ENCODE data around the gene MARCKS. TPM values are rescaled to one million over a fixed set of nuclear protein-coding genes. Genes with fewer than 3 reads are reported as not detected.

The MARCKS gene
- total RNA-seq, 2 donors from 2014 or later = 228 to 242 TPM

DNA sequence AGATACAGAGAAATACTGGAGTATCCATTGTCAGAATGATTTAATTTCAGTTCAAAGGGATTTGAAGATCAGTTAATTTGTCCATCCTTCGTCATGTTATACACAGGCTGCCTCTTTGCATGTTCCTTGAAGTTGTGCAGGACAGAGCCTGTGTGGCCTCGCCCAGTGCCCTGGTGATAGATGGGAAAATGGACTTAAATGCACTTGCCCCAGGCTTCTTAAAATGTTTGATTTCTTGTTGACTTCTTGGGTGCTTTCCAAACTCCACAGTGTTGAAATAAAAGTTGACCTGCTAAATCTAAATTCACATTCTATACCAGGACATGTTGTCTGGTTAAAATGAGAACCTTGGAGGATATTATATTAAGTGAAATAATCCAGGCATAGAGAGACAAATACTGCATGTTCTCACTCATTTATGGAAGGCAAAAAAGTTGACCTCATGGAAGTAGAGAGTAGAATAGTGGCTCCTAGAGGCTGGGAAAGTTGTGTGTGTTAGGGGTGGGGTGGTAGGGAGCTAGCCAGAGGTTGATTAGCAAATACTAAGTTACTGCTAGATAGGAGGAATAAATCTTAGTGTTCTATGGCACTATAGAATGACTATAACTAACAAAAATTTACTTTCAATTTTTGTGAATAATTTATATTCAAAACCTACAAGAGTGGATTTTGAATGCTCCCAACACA is 25.3 kb downstream of the MARCKS start:
- TF ChIP-seq, protein P1, sequence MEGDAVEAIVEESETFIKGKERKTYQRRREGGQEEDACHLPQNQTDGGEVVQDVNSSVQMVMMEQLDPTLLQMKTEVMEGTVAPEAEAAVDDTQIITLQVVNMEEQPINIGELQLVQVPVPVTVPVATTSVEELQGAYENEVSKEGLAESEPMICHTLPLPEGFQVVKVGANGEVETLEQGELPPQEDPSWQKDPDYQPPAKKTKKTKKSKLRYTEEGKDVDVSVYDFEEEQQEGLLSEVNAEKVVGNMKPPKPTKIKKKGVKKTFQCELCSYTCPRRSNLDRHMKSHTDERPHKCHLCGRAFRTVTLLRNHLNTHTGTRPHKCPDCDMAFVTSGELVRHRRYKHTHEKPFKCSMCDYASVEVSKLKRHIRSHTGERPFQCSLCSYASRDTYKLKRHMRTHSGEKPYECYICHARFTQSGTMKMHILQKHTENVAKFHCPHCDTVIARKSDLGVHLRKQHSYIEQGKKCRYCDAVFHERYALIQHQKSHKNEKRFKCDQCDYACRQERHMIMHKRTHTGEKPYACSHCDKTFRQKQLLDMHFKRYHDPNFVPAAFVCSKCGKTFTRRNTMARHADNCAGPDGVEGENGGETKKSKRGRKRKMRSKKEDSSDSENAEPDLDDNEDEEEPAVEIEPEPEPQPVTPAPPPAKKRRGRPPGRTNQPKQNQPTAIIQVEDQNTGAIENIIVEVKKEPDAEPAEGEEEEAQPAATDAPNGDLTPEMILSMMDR (IDR thresholded peaks at IDR 0.05) = no peak
- H3K4me3 ChIP-seq = no peak overlapping the region
- H3K36me3 ChIP-seq = no peaks in the 10 kb centered on the region
- no peaks in the 10 kb centered on the region for H3K9me3 ChIP-seq
- H3K27ac ChIP-seq = no peak overlapping the region
- no peak overlapping the region for H3K9ac ChIP-seq (ENCODE audit: low read depth in 2 of 2, low read length in 2 of 2)
- no peaks in the 10 kb centered on the region for H3K27me3 ChIP-seq
- intact Hi-C loops (cut with DNase I) = loop anchor here (10.0 kb wide), 1 partner anchor 478 kb away; no protein-coding TSS in a partner anchor
- no peaks in the 10 kb centered on the region for H3K4me1 ChIP-seq
- DNase-seq = no peak

DNA sequence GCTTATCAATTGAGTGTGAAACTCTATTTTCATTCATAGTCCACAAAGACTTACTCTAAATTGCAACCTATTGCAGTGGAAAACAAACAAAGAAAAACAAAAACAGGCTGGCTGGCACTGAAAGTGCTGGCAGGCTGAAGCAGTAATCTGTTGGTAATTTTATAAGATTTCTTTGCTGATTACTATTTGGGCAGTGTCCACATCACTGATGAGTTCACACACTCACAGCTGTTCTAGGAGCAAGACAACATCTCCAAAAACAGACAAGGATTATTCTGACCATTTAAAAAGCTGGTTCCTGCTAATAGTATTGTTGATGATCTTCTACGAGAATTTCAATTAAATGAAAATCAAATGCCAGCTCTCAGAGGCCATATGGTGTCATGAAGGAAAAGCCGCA is 26.9 kb downstream of the MARCKS start:
- intact Hi-C loops (cut with DNase I) = loop anchor here (10.0 kb wide), 1 partner anchor 479 kb away; no protein-coding TSS in a partner anchor

DNA sequence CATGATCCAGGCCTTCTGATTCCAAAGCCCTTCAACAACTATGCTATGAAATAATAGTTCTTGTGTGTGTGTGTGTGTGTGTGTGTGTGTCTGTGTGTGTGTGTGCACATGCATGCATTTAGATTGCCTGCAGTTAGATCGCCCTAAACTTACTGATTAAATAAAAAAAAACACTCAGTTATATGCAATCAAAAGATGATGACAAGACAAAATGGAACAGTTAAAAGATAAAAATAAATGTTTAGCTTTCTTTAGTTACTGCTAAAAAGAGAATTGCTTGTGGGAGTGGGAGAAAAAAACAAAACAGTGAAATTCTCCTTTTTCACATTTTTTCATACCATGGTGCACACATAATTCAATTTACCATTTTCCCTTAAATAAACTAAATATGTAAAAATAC is 29.4 kb downstream of the MARCKS start:
- Histone ChIP-seq H3K9me3 (no peaks in the 10 kb centered on the region), H3K4me1 (no peaks in the 10 kb centered on the region), H3K27ac (no peak overlapping the region), H3K4me3 (no peak overlapping the region), H3K9ac (ENCODE audit: low read depth in 2 of 2, low read length in 2 of 2) (no peak overlapping the region), H3K36me3 (no peaks in the 10 kb centered on the region), H3K27me3 (no peaks in the 10 kb centered on the region)
- no peak for DNase-seq
- TF ChIP-seq, protein P1 (IDR thresholded peaks at IDR 0.05) = no peak
- intact Hi-C loops (cut with DNase I) = loop anchor here (10.0 kb wide), 1 partner anchor 482 kb away; no protein-coding TSS in a partner anchor

More for the DNA sequence above, 26.9 kb downstream of the MARCKS start:
- Histone ChIP-seq H3K27ac (no peak overlapping the region), H3K36me3 (no peaks in the 10 kb centered on the region), H3K4me3 (no peak overlapping the region), H3K9ac (ENCODE audit: low read depth in 2 of 2, low read length in 2 of 2) (no peak overlapping the region), H3K4me1 (no peaks in the 10 kb centered on the region), H3K27me3 (no peaks in the 10 kb centered on the region), H3K9me3 (no peaks in the 10 kb centered on the region)
- DNase-seq = no peak
- TF ChIP-seq, protein P1 (IDR thresholded peaks at IDR 0.05) = no peak

DNA sequence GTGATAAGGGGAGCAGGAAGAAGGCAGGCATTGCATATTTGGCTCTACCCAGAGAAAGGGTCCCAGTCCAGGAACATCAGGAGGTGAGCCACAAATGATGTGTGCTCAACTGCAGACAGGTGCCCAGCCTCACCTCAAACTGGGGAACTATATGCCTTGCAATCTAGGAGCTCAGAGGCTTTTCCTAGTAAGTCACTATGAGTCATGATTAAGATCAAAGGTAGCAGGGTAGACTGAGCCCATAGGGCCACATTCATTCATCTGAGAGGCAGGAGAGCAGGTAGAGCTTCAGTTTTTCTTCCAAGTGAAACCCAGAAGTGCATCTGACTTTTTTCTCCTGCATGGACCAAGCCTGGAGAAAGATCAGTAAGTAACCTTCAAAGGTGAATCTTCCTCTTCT is 31.3 kb downstream of the MARCKS start:
- Histone ChIP-seq H3K9ac (ENCODE audit: low read depth in 2 of 2, low read length in 2 of 2) (no peak overlapping the region), H3K4me1 (no peaks in the 10 kb centered on the region), H3K9me3 (no peaks in the 10 kb centered on the region), H3K27ac (no peak overlapping the region), H3K27me3 (no peaks in the 10 kb centered on the region), H3K4me3 (no peak overlapping the region), H3K36me3 (no peaks in the 10 kb centered on the region)
- intact Hi-C loops (cut with DNase I) = loop anchor here (10.0 kb wide), 1 partner anchor 484 kb away; no protein-coding TSS in a partner anchor
- TF ChIP-seq, protein P1 (IDR thresholded peaks at IDR 0.05) = no peak
- no peak for DNase-seq

DNA sequence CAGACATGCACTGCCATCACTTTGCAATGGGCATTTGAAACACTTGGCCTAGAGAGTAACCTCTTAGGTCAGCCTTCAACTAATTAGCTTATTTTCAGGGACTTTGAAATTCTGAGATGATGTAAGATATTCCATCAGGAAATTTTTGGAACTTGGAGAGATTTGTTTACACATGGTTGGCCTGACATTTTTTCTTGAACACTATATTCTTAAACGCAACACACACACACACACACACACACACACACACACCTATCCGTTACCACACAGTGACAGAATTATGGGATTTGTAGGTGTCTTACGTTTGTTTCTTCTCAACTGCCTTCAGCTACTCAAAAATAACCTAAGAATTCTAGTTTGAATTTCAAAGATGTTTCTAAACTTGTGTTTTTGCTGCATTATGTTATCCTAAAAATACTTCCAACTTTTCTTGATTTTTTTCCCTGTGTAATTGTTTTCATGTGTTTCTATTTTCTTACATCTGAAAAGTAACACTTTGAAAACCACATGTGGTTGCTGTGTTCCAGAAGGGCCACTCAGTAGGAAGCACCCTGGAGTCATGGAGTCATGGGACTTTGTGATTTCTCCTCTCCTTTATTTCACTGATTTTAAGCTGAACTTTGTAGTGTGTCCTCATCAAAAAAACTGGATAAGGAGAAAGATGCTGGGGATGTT is 31.9 kb downstream of the MARCKS start:
- DNase-seq = no peak
- no peaks in the 10 kb centered on the region for H3K27me3 ChIP-seq
- no peak overlapping the region for H3K27ac ChIP-seq
- no peaks in the 10 kb centered on the region for H3K9me3 ChIP-seq
- H3K9ac ChIP-seq (ENCODE audit: low read depth in 2 of 2, low read length in 2 of 2) = no peak overlapping the region
- TF ChIP-seq, protein P1 (IDR thresholded peaks at IDR 0.05) = no peak
- no peaks in the 10 kb centered on the region for H3K36me3 ChIP-seq
- intact Hi-C loops (cut with DNase I) = loop anchor here (10.0 kb wide), 1 partner anchor 484 kb away; no protein-coding TSS in a partner anchor
- H3K4me1 ChIP-seq = no peaks in the 10 kb centered on the region
- H3K4me3 ChIP-seq = no peak overlapping the region

All from colonic mucosa (tissue), 4 donors.